H1 (cell line): Measurements from ENCODE around the gene AFF4. TPM values are rescaled to one million over a fixed set of nuclear protein-coding genes. Genes with fewer than 3 reads are reported as not detected.

Source experiments
- CTCF ChIA-PET: fragments of 300-600 bp; sonication (Branson Sonifier 250); formaldehyde crosslinking; loops from one replicate; lab custom pipeline; 2021; ENCODE audit not compliant: partially characterized antibody; lab: Charles Lee
- POLR2A ChIA-PET: fragments of 300-600 bp; sonication (Branson Sonifier 250); formaldehyde crosslinking; loops from one replicate; lab custom pipeline; 2021; ENCODE audit warnings: inconsistent platforms; ENCODE audit not compliant: partially characterized antibody; lab: Charles Lee
- DNase-seq, 2 experiments: peaks; one replicate each; pipeline versions ENCODE4 v3.0.0 to v3.0.0-alpha.2; 2010 to 2022; ENCODE audit warnings: low spot score in 2 of 2, low read depth in 1 of 2, mixed read lengths in 1 of 2
- FAIRE-seq: peaks from 2 replicates; lab custom pipeline; 2011; peaks lifted over from hg19 to GRCh38; lab: Jason Lieb, UNC
- H2AFZ ChIP-seq: 2 replicates; pipeline ENCODE4 v1.8.1; 2012; ENCODE audit warnings: low read length, inconsistent platforms
- H2AK5ac ChIP-seq: 2 replicates; pipeline ENCODE4 v1.6.1; 2013; ENCODE audit warnings: low read depth, low read length
- H2BK120ac ChIP-seq: replicated peaks from 2 replicates; pipeline ENCODE3; 2013; ENCODE audit warnings: low read depth, low read length, inconsistent platforms
- H2BK12ac ChIP-seq: 2 replicates; pipeline ENCODE4 v1.6.1; 2013; ENCODE audit warnings: low read depth, low read length
- H2BK15ac ChIP-seq: 2 replicates; pipeline ENCODE4 v1.6.1; 2013; ENCODE audit warnings: low read length
- H2BK20ac ChIP-seq: 2 replicates; pipeline ENCODE4 v1.6.1; 2013; ENCODE audit warnings: low read length
- H2BK5ac ChIP-seq: 2 replicates; pipeline ENCODE4 v1.6.1; 2013; ENCODE audit warnings: low read depth, low read length
- H3K14ac ChIP-seq: 2 replicates; pipeline ENCODE4 v1.6.1; 2013; ENCODE audit warnings: inconsistent platforms; ENCODE audit not compliant: insufficient read length
- H3K18ac ChIP-seq: 2 replicates; pipeline ENCODE4 v1.6.1; 2013; ENCODE audit warnings: low read length; ENCODE audit errors: extremely low read depth
- H3K23ac ChIP-seq: 2 replicates; pipeline ENCODE4 v1.6.1; 2013; ENCODE audit warnings: inconsistent platforms; ENCODE audit not compliant: insufficient read length
- H3K23me2 ChIP-seq: 2 replicates; pipeline ENCODE4 v1.6.1; 2013; ENCODE audit warnings: low read depth, low read length
- H3K27ac ChIP-seq: 2 replicates; pipeline ENCODE4 v1.6.1; 2011; ENCODE audit warnings: low read depth, low read length, inconsistent platforms
- H3K27me3 ChIP-seq, 4 experiments: replicated peaks in 1 of 4; 1 replicate in 1 of 4; 2 replicates in 3 of 4; pipeline versions ENCODE4 v1.6.1 to v1.8.1; 2011 to 2013; ENCODE audit warnings: low read length in 3 of 4, mild to moderate bottlenecking in 3 of 4, inconsistent platforms in 2 of 4, mixed read lengths in 2 of 4, moderate library complexity in 1 of 4; ENCODE audit not compliant: control insufficient read depth in 3 of 4, insufficient read depth in 3 of 4; ENCODE audit errors: extremely low read depth in 1 of 4
- H3K36me3 ChIP-seq, 4 experiments: 2 replicates each; pipeline versions ENCODE4 v1.6.1 to v1.8.1; 2011 to 2013; ENCODE audit warnings: mild to moderate bottlenecking in 4 of 4, low read length in 3 of 4, moderate library complexity in 2 of 4, control low read depth in 1 of 4, inconsistent platforms in 1 of 4; ENCODE audit not compliant: insufficient read depth in 4 of 4, control insufficient read depth in 2 of 4
- H3K4ac ChIP-seq: replicated peaks from 2 replicates; pipeline ENCODE3; 2013; ENCODE audit warnings: low read length, low read depth, mixed read lengths, inconsistent platforms; ENCODE audit not compliant: insufficient read length
- H3K4me1 ChIP-seq, 4 experiments: replicated peaks in 1 of 4; 1 replicate in 1 of 4; 2 replicates in 3 of 4; pipeline versions ENCODE4 v1.6.1 to v1.8.1; 2011 to 2013; ENCODE audit warnings: low read length in 3 of 4, inconsistent platforms in 2 of 4, mixed read lengths in 1 of 4; ENCODE audit not compliant: insufficient read depth in 4 of 4, control insufficient read depth in 3 of 4
- H3K4me2 ChIP-seq, 2 experiments: 2 replicates each; pipeline versions ENCODE4 v1.6.1 to v1.8.1; 2011 to 2013; ENCODE audit warnings: low read depth in 2 of 2, low read length in 2 of 2, control low read depth in 1 of 2, inconsistent platforms in 1 of 2, mild to moderate bottlenecking in 1 of 2; ENCODE audit not compliant: insufficient read depth in 1 of 2
- H3K4me3 ChIP-seq, 4 experiments: fragments of 200-600, 300-600 bp in 1 of 4; sonication (generic), shearing (Covaris generic), sonication (Bioruptor Twin) in 1 of 4; 2 replicates each; pipeline versions ENCODE4 v1.5.1 to v1.8.1; 2011 to 2016; ENCODE audit warnings: low read length in 4 of 4, low read depth in 3 of 4, control low read depth in 2 of 4, inconsistent platforms in 2 of 4, mild to moderate bottlenecking in 2 of 4, mixed read lengths in 1 of 4, moderate library complexity in 1 of 4; ENCODE audit not compliant: insufficient read depth in 2 of 4; ENCODE audit errors: extremely low read depth in 1 of 4
- H3K56ac ChIP-seq: replicated peaks from 2 replicates; pipeline ENCODE3; 2013; ENCODE audit warnings: low read depth, mild to moderate bottlenecking, mixed read lengths, low read length, inconsistent platforms; ENCODE audit not compliant: insufficient read length
- H3K79me1 ChIP-seq: 2 replicates; pipeline ENCODE4 v1.6.1; 2013; ENCODE audit warnings: low read depth, low read length, control low read depth
- H3K79me2 ChIP-seq, 2 experiments: 2 replicates each; pipeline versions ENCODE4 v1.6.1 to v1.8.1; 2012 to 2013; ENCODE audit warnings: low read length in 2 of 2, mild to moderate bottlenecking in 2 of 2, inconsistent platforms in 1 of 2; ENCODE audit not compliant: insufficient read depth in 2 of 2, control insufficient read depth in 1 of 2
- H3K9ac ChIP-seq, 4 experiments: replicated peaks in 1 of 4; 1 replicate in 1 of 4; 2 replicates in 3 of 4; pipeline versions ENCODE4 v1.6.1 to v1.8.1; 2011 to 2013; ENCODE audit warnings: low read depth in 3 of 4, low read length in 3 of 4, control low read depth in 2 of 4, mild to moderate bottlenecking in 2 of 4, moderate library complexity in 2 of 4, inconsistent platforms in 1 of 4; ENCODE audit errors: extremely low read depth in 1 of 4
- H3K9me3 ChIP-seq, 2 experiments: 2 replicates each; pipeline versions ENCODE4 v1.6.1 to v1.8.1; 2012 to 2013; ENCODE audit warnings: mild to moderate bottlenecking in 2 of 2, moderate library complexity in 2 of 2, control low read depth in 1 of 2, inconsistent platforms in 1 of 2, low read depth in 1 of 2, low read length in 1 of 2, mixed read lengths in 1 of 2; ENCODE audit not compliant: insufficient read depth in 2 of 2
- H4K20me1 ChIP-seq, 2 experiments: replicated peaks in 1 of 2; 2 replicates each; pipeline versions ENCODE3 to v1.8.1; 2011 to 2013; ENCODE audit warnings: inconsistent platforms in 2 of 2, low read length in 2 of 2, mild to moderate bottlenecking in 1 of 2; ENCODE audit not compliant: insufficient read depth in 2 of 2, control insufficient read depth in 1 of 2
- H4K5ac ChIP-seq: 2 replicates; pipeline ENCODE4 v1.6.1; 2013; ENCODE audit warnings: low read length, low read depth, mixed read lengths, inconsistent platforms; ENCODE audit not compliant: insufficient read length
- H4K8ac ChIP-seq: 2 replicates; pipeline ENCODE4 v1.8.0; 2013; ENCODE audit warnings: mild to moderate bottlenecking, moderate library complexity, low read length, inconsistent platforms; ENCODE audit not compliant: insufficient read depth; ENCODE audit errors: extremely low read depth
- H4K91ac ChIP-seq: replicated peaks from 2 replicates; pipeline ENCODE3; 2013; ENCODE audit warnings: low read length, mixed read lengths, inconsistent platforms; ENCODE audit not compliant: insufficient read length
- CEBPB ChIP-seq: IDR thresholded peaks from 2 replicates; pipeline ENCODE4 v1.6.1; 2012; ENCODE audit warnings: low read depth, low read length
- HDAC6 ChIP-seq: IDR thresholded peaks from one replicate; pipeline ENCODE4 v1.7.1; 2012; ENCODE audit warnings: low read depth, mild to moderate bottlenecking, inconsistent platforms, low read length, moderate library complexity
- KDM4A ChIP-seq: IDR thresholded peaks from one replicate; pipeline ENCODE4 v1.7.1; 2012; ENCODE audit warnings: low read depth, mild to moderate bottlenecking, moderate library complexity, low read length, inconsistent platforms; ENCODE audit not compliant: severe bottlenecking
- SP2 ChIP-seq: IDR thresholded peaks from 2 replicates; pipeline ENCODE4 v1.6.1; 2012; ENCODE audit warnings: mild to moderate bottlenecking, low read length, inconsistent platforms
- TAF7 ChIP-seq: optimal IDR thresholded peaks from 2 replicates; pipeline ENCODE3; 2011; ENCODE audit warnings: low read depth, mild to moderate bottlenecking, inconsistent platforms, low read length, moderate library complexity, borderline replicate concordance
- WGBS, 2 experiments: shearing (Covaris generic) in 1 of 2; methylation state at CpG; one replicate each; pipeline versions ENCODE4 v1.1.6 to v1.1.7; 2013 to 2015; ENCODE audit warnings: low lambda C conversion rate in 2 of 2, mixed read lengths in 2 of 2, inconsistent platforms in 1 of 2, low coverage in 1 of 2, missing lambda C conversion rate in 1 of 2; ENCODE audit not compliant: insufficient replicate concordance in 2 of 2, insufficient coverage in 1 of 2, insufficient read length in 1 of 2; ENCODE audit errors: extremely low coverage in 1 of 2, missing lambda C conversion rate in 1 of 2; 5-methylcytosine and 5-hydroxymethylcytosine counted together
- polyA plus RNA-seq, 7 experiments: library from polyadenylated mRNA; depleted of rRNA in 3 of 7; stranded (reverse) in 5 of 7; unstranded in 2 of 7; fragments of >200 nt in 5 of 7; fragments of 200-250 nt in 2 of 7; gene quantifications; 1 replicate in 5 of 7; 2 replicates in 1 of 7; 4 replicates in 1 of 7; pipeline versions ENCODE4 v1.2.1 to v1.2.3, GENCODE V29; 2011 to 2013; ENCODE audit warnings: missing spikeins in 2 of 7, mixed read lengths in 2 of 7
- total RNA-seq: library from RNA; stranded (reverse); fragmentation: NEBNext Ultra II Directional; extraction: Animal tissue kit (Norgen Biotek cat#: 25700); gene quantifications from 2 replicates; pipeline ENCODE4 v1.2.1, GENCODE V29; 2021

The AFF4 gene
- total and polyA plus RNA-seq, 2 of the 8 experiments (the other 6 are each of a cell fraction or from before 2014, with no cell fraction given): 12.0 to 61.4 TPM

- Histone ChIP-seq H3K27ac (no peak overlapping the region), H3K23me2 (no peaks in the 10 kb centered on the region; the same call in 1 of the 2 replicates), H3K9me3 (no peaks in the 10 kb centered on the region), H2BK12ac (no peak overlapping the region), H2BK5ac (no peak overlapping the region), H2BK20ac (no peak overlapping the region), H3K4me2 (no peak overlapping the region), H4K8ac (no peak overlapping the region), H2AK5ac (no peak overlapping the region), H2BK120ac (no peak overlapping the region), H3K27me3 (no peaks in the 10 kb centered on the region), H2AFZ (no peak overlapping the region), H3K4me3 (no peak overlapping the region), H4K91ac (no peak overlapping the region), H2BK15ac (no peak overlapping the region), H4K5ac (no peak overlapping the region), H3K4ac (no peak overlapping the region), H3K79me1 (no peaks in the 10 kb centered on the region; the same call in 1 of the 2 replicates), H3K18ac (no peak overlapping the region), H3K9ac (no peak overlapping the region), H3K23ac (no peak overlapping the region), H3K14ac (no peak overlapping the region), H3K36me3 (peaks cover 11 to 66% (median 26%) of the 10 kb centered on the region in 4 experiments), H3K56ac (no peak overlapping the region), H3K4me1 (no peaks in the 10 kb centered on the region), H3K79me2 (no peaks in the 10 kb centered on the region; a peak in 1 of 4 replicates), H4K20me1 (peaks cover 0 to 2% of the 10 kb centered on the region in 2 experiments)
- CTCF ChIA-PET: no interaction called here
- FAIRE-seq: no peak
- WGBS, 2 experiments: 83% methylated on average over 2 of the region's 2 CpGs; no CpG with 5 or more reads in 1 of the 2 experiments
- TF ChIP-seq TAF7 (no peak), SP2 (no peak), KDM4A (no peak), HDAC6 (no peak), CEBPB (no peak)
- TF ChIP-seq, all 59 proteins: peak for 0
- no peak for DNase-seq
- POLR2A ChIA-PET: no interaction called here
Observed at GRCh38 chr5:132928062-132928407, 35.4 kb downstream of the AFF4 start.
